Nucleus accumbens (tissue), 56 donors: Measurements from ENCODE around the gene PSME3IP1.
"Not testable (repeated sequence)": the region's sequence is repeated elsewhere in the genome, so short reads cannot be mapped to it uniquely, and the experiment has no call there.

Experiments
- DNase-seq, 56 donors: peaks; one replicate each; lab custom pipeline; 2025; lab: John Stamatoyannopoulos, UW

The PSME3IP1 gene

DNA sequence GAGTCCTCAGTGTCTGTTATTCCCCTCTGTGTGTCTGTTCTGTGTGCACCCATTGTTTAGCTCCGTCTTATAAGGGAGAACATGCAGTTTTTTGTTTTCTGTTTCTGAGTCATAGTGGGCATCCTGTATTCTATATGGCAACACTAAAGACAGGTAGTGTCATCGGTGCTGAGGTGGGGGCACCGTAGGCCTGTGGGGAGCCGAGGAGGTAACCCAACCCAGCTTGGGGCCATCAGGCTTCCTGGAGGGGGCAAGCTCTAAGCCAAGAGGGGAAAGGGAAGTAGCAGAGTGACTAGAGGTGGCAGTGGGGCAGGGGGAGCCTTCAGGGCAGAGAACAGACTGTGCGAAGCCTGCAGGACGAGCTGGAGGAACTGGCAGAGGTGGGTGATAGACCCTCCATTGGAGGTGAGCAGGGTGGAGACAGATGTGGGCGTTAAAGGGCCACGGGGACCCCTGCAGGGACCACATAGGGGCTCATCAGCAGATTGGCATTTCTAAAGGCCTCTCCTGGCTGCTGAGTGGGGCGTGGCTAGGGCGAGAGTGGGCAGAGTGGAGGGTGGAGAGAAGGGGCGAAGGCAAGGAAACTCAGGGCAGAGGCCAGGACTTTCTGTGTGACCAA is 57.0 kb downstream of the PSME3IP1 start:
- no peak for DNase-seq

DNA sequence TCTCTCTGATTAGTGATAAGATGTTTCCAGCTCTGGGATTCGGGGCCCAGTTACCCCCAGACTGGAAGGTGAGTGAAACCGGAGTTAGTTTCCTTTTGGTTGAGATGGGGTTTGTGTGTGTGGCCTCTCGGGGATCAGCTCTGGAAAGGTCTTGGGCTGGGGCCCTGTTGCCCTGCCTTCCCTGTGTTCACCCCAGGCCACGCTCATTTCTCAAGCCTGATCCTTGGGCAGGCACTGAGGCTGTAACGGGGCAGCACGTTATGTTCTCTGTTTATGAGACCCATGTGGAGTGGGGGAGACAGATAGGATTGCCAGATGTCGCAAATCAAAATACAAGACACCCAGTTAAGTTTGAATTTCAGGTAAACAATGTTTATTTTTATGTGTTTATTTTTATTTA is 58.0 kb downstream of the PSME3IP1 start:
- no peak for DNase-seq

DNA sequence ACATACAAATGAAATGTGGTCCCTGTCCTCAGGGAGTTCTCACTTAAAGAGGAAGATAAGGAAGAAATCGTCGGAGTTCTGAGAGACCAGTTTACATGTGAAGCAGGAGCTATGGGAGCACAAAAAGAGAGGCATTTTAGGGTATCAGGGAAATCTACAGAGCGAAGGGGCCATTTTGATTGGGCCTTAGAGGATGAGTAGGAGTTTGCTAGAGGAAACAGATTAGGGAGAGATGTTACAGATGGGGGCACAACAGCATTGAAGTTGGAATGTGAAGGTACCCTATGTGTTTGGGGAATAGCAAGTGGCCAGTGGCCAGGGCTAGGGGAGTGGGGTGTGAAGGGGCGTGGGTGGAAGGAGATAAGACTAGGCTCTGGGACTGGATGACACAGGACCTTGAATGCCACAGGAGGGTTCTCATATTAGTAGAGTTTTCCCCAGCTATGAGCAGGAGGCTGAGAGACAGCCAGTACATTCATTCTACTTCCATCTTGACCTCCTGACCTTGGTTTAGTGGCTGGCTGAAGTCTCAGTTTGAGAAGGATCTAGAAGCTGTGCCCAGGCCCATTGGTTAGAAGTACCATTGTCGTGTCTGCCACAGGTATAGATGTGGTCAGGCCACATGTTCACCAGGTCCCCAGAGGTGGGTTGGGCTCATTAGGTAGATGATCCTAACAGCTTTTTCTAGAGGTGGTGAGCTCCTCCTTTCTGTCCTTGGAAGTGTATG is 58.6 kb downstream of the PSME3IP1 start:
- no peak for DNase-seq

GRCh38 chr16:57126411-57126810 is 59.4 kb downstream of the PSME3IP1 start:
- no peak for DNase-seq

DNA sequence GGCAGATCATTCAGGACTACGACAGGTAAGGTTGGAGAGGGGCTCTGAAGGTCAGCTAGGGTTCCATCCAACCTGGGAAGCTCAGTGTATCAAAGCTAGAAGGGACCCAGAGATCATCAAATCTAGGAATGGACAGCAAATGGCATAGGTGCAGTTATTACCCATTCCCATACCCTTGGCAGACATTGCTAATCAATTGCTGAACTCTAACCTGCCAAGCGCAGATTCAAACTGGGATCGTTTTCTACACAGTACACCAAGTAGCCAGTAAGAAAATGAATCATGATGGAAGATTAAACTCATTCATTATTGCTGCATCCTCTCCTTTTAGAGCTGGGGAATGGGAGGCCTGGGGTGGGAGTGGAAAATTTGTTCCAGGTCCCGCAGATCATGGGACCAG is 59.9 kb downstream of the PSME3IP1 start:
- DNase-seq: no peak

DNA sequence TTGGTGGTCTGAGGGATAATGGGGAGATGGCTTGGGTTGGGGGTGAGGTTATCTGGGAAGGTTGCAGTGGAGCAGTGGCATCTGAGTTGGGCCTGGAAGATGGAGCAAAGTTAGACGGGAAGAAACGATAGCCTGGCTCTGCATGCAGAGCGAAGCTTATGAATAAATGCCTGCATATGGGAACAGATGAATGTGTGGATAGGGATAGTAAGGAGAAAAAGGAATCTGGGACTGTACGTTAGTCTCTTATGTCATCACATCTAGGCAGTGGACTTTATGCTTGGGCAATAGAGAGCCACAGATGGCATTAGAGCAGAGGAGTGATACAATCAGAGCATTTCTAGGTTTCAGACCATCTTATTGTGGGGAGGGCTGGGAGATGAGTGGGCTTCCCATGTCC is 60.5 kb downstream of the PSME3IP1 start:
- DNase-seq: no peak

GRCh38 chr16:57123974-57124674 is 61.7 kb downstream of the PSME3IP1 start:
- DNase-seq: peak in 1 of 56 donors; percentile 17

DNA sequence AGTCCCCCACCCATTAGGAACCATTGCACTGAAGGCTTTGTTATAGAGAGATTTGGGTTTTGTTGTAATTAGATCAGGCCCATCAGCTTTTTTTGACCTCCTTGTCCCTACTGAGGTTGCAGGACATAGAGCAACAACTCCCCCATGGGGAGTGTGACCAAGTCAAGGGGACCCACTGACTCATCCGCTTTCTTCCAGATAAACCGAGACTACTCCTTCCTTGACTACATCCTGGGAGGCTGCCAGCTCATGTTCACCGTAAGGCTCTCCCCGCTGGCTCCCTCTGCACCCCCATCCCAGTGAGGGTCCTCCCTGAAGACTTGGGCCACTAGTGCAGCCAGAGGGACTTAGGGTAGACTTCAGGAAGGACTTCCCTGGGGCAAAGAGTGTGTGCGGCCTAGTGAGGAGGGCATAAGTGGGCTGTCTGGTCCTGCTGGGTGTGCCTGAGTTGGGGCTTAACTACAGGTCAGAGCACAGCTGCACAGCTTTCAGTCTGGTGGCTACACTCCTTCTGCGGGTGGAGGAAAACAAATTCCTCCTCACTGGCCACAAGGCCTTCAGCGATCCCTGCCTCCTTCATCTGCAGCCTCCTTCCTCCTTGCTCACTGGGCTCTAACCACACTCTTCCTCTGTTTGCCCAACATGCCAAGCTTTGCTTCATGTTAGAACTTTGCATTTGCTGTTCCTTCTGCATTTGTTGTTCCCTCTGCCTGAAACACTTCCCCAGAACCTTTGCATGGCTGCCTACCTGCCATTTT is 62.4 kb downstream of the PSME3IP1 start:
- no peak for DNase-seq

DNA sequence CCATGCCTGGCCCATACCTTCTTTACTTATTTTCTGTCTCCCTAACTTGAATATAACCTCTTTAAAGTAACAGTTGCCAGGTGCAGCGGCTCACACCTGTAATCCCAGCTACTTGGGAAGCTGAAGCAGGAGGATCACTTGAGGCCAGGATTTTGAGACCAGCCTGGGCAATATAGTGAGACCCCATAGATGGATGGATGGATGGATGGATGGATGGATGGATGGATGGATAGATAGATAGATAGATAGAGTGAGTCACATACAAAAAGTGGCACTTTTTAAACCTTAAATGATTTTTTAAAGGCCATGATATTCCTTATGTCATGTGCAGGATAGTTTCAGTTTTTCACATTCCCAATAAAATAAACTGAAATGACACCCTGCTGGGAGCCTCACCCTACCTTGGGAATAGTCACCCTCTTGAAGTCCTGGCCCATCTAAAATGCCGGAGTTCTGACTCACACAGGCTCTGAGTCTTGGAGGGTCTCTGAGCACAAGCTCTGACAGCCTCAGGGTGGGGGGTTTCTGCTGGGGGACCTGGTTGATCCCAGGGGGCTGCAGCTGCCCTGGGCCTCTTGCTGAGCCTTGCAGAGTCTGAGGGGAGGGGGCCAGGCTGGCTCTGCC is 67.3 kb downstream of the PSME3IP1 start:
- no peak for DNase-seq

DNA sequence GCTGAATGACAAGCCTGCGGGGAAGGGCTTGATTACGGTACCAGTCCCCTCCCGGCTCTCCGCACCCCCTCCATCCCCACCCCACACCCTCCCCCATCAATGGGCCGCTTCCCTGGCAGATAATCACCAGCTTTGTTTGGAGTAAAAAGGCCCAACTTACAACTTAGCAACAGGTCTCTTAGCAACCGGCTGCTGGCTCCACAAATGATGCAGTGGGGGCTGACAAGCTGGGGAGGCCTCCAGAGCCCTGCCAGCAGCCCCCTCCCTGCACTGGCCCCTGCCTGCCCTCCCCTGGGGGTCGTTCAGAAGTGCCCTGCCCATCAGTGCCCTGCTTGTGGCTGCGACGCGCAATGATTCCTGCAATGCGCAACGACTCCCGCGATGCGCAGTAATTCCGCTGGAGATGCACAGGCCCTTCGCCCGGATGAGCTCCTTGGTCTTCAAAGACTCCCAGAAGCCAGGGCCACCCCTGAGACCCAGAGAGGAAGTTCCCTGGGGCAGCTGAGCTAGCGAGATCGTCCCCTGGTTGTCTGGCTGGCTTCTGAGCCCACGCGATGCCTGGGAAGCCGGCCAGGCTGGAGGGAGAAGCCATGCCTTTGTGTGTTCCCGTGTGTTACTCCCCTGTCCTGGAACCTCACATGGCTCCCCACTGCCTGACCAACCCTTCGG is 70.2 kb downstream of the PSME3IP1 start:
- peak; percentile 31 to 96 (median 86) for DNase-seq

GRCh38 chr16:57115168-57115513 is 70.7 kb downstream of the PSME3IP1 start:
- DNase-seq: peak in 3 of 56 donors; percentile 72 to 84 (median 84)

GRCh38 chr16:57113664-57114063 is 72.2 kb downstream of the PSME3IP1 start:
- DNase-seq: no peak

DNA sequence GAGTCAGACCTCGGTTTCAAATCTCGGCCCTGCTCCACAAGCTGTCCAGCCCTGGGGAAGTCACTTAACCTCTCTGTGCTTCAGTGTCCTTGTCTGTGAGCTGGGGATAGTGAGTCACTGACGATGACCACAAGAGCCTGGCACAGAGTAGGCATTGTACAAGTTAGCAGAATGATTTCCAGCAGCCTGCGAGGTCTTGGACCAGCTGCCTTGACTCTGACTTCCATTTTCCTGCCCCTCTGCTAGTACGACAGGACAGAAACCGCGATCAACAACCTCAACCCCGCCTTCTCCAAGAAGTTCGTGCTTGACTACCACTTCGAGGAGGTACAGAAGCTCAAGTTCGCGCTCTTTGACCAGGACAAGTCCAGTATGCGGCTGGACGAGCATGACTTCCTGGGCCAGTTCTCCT is 72.8 kb downstream of the PSME3IP1 start:
- peak in 11 of 56 donors; percentile 19 to 81 (median 35) for DNase-seq

DNA sequence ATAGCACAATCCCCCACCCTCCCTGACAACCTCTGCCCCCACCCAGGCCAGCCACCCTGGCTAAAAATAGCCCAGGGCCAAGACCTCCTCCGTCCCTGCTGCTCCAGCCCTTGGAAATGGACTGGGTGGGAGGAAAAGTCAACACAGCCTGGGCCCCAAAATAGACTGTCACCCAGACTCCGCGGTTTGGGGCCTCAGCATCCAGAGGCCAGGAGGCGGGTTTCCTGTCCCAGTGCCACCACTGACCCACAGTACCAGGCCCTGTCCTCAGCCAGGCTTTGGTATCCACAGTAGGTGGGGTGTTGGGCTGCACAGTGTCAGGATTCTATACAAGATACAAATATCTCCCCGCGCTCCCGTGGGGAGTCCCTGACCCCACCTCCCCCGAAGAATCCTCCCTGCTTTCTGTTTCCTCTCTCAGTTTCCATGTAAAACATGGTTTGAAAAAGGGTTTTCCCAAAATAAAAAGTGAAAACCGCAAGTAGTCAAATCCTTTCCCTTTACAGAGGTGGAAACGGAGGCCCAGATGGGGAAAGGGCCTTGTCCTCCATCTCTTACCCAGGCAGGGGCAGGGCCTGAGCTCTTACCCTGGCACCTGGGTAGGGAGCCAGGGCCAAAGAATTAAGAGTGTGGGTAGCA is 73.3 kb downstream of the PSME3IP1 start:
- DNase-seq: no peak

DNA sequence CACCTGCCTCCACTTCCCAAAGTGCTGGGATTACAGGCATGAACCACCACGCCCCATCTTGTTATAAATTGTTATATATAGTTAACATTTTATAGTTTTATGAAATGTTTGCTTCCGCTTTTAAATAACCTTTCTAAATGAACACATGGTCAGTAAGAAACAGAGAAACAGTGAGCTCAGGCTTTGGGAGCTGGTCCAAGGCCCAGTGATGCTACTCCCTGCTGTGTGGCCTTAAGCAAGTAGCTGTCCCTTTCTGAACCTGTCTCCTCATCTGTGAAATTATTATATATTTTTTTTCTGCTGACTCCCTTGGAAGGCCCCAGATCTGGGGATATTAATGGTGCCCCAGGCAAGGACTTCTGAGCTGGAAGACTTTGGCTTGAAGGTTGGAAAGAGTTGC is 74.4 kb downstream of the PSME3IP1 start:
- DNase-seq: no peak

GRCh38 chr16:57110937-57111336 is 74.9 kb downstream of the PSME3IP1 start:
- no peak for DNase-seq

- DNase-seq: not testable (repeated sequence)
These were observed 76.4 kb downstream of the PSME3IP1 start for GRCh38 chr16:57109259-57110105.

GRCh38 chr16:57108432-57108831 is 77.4 kb downstream of the PSME3IP1 start:
- no peak for DNase-seq
